Ovary (tissue), 9 donors: ENCODE measurements around the gene VARS2. TPM values are rescaled to one million over a fixed set of nuclear protein-coding genes. Genes with fewer than 3 reads are reported as not detected.

Experiments
- DNase-seq, 5 donors: peaks; one replicate each; pipeline ENCODE4 v3.0.0-alpha.2; 2019 to 2020
- H3K27ac ChIP-seq, 2 donors: fragments of 200-600 bp; one replicate each; pipeline versions ENCODE4 v1.5.1 to v1.8.0; 2019 to 2022
- H3K27me3 ChIP-seq: fragments of 200-600 bp; one replicate; pipeline ENCODE4 v1.8.0; 2022
- H3K36me3 ChIP-seq: fragments of 200-600 bp; sonication (generic); one replicate; pipeline ENCODE4 v1.5.1; 2019
- H3K4me1 ChIP-seq: one replicate; pipeline ENCODE4 v1.8.1; 2013; ENCODE audit warnings: mild to moderate bottlenecking, moderate library complexity; ENCODE audit not compliant: insufficient read depth
- H3K4me3 ChIP-seq: fragments of 200-600 bp; sonication (generic); one replicate; pipeline ENCODE4 v1.5.1; 2017
- H3K9me3 ChIP-seq, 2 donors: fragments of 200-600 bp in 1 of 2; sonication (generic) in 1 of 2; one replicate each; pipeline versions ENCODE4 v1.5.1 to v1.8.1; 2013 to 2019; ENCODE audit warnings: mild to moderate bottlenecking in 1 of 2, moderate library complexity in 1 of 2
- EP300 ChIP-seq: sonication (generic); formaldehyde crosslinking; IDR thresholded peaks from one replicate; pipeline ENCODE4 v1.6.1; 2017; ENCODE audit warnings: antibody characterized with exemption
- POLR2A ChIP-seq: fragments of 450-650 bp; IDR thresholded peaks from one replicate; pipeline ENCODE4 v1.6.1; 2017; ENCODE audit warnings: antibody characterized with exemption, mild to moderate bottlenecking, moderate library complexity
- WGBS, 3 donors: extraction: QIAGEN DNeasy Blood & Tissue Kit in 1 of 3; methylation state at CpG; one replicate each; pipeline versions ENCODE4 v1.1.5 to v1.1.7; 2013 to 2017; 5-methylcytosine and 5-hydroxymethylcytosine counted together
- intact Hi-C, 4 donors: fragments of 100-400 bp; cut with DNase I; formaldehyde crosslinking; loops; one replicate each; pipeline versions ENCODE4 v1.11.0 to v1.15.1; 2022 to 2023
- polyA plus RNA-seq, 2 donors: library from polyadenylated mRNA; stranded (reverse); fragments of 200-250 nt in 1 of 2; fragments of 350-450 nt in 1 of 2; fragmentation: Illumina TruSeq in 1 of 2; extraction: RNeasy Lipid Tissue Mini Kit (QIAGEN cat#74804) in 1 of 2; gene quantifications; one replicate each; pipeline ENCODE4 v1.2.3, GENCODE V29; 2013 to 2014
- total RNA-seq, 7 donors: library from RNA; depleted of rRNA in 2 of 7; stranded (reverse); fragments of >200 nt in 2 of 7; fragmentation: NEBNext Ultra II Directional in 3 of 7; extraction: Animal tissue kit (Norgen Biotek cat#: 25700) in 3 of 7; gene quantifications; one replicate each; pipeline versions ENCODE4 v1.1.0 to v1.2.4, GENCODE V29; 2016 to 2023
- TF ChIP-seq, protein P1 (sequence below), 3 donors: fragments of 450-650 bp in 2 of 3; fragments of 200-600 bp in 1 of 3; IDR thresholded peaks; one replicate each; pipeline versions ENCODE4 v1.5.1 to v1.8.0; 2016 to 2022; ENCODE audit warnings: antibody characterized with exemption in 3 of 3, mild to moderate bottlenecking in 1 of 3
- donor health status: DM: no; HTN: no; CAD: no; lungs with moderate emphysema.
- donor health status: DM: no; HTN: no; CAD: no.
- donor health status: Bipolar disorder and iron deficiency.
- donor health status: DM: yes; HTN: yes; CAD: no.
- donor health status: DM: no; HTN: no; CAD: no.
- donor health status: DM: yes; HTN: yes; CAD: no.

The VARS2 gene
- total and polyA plus RNA-seq, 9 donors = 6.7 to 32.3 (median 19.8) TPM

DNA sequence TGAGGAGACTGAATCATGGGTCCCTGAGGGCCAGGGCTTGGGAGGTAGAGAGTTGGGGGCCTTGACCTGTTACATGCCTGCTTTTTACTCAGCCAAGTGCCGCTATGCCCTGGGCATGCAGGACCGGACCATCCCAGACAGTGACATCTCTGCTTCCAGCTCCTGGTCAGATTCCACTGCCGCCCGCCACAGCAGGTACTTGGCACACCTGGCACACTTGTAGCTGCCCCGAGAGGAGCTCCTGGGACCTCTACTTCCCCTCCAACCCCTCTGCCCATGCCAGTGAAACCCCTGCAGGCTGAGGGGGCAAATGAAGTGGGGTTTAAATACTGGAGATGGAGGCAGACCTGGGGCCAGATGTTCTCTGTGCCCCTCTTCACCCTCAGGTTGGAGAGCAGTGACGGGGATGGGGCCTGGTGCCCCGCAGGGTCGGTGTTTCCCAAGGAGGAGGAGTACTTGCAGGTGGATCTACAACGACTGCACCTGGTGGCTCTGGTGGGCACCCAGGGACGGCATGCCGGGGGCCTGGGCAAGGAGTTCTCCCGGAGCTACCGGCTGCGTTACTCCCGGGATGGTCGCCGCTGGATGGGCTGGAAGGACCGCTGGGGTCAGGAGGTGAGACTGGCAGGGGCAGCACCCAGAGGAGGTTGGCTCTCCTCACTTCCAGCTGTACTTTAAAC is 25.1 kb upstream of the VARS2 start:
- peaks cover 8% of the 10 kb centered on the region for H3K4me1 ChIP-seq
- no peak overlapping the region for H3K27ac ChIP-seq
- peak in 1 of 5 donors; percentile 6 for DNase-seq
- H3K9me3 ChIP-seq = no peaks in the 10 kb centered on the region
- H3K36me3 ChIP-seq = no peaks in the 10 kb centered on the region
- 84 to 85% (median 85%) methylated on average over 18 of the region's 18 CpGs for WGBS, 3 donors
- H3K4me3 ChIP-seq = no peak overlapping the region
- intact Hi-C loops = loop anchor here in 3 of 4 donors (10.0 kb wide), 2 partner anchors 144 to 204 kb away; partner anchors contain the start of genes FLOT1 (in 2 of the 3), IER3 (in 2 of the 3) and PPP1R18 (in 2 of the 3)
- no peaks in the 10 kb centered on the region for H3K27me3 ChIP-seq
- TF ChIP-seq EP300 (no peak), POLR2A (no peak)
- TF ChIP-seq, protein P1, sequence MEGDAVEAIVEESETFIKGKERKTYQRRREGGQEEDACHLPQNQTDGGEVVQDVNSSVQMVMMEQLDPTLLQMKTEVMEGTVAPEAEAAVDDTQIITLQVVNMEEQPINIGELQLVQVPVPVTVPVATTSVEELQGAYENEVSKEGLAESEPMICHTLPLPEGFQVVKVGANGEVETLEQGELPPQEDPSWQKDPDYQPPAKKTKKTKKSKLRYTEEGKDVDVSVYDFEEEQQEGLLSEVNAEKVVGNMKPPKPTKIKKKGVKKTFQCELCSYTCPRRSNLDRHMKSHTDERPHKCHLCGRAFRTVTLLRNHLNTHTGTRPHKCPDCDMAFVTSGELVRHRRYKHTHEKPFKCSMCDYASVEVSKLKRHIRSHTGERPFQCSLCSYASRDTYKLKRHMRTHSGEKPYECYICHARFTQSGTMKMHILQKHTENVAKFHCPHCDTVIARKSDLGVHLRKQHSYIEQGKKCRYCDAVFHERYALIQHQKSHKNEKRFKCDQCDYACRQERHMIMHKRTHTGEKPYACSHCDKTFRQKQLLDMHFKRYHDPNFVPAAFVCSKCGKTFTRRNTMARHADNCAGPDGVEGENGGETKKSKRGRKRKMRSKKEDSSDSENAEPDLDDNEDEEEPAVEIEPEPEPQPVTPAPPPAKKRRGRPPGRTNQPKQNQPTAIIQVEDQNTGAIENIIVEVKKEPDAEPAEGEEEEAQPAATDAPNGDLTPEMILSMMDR (IDR thresholded peaks at IDR 0.05) = no peak

DNA sequence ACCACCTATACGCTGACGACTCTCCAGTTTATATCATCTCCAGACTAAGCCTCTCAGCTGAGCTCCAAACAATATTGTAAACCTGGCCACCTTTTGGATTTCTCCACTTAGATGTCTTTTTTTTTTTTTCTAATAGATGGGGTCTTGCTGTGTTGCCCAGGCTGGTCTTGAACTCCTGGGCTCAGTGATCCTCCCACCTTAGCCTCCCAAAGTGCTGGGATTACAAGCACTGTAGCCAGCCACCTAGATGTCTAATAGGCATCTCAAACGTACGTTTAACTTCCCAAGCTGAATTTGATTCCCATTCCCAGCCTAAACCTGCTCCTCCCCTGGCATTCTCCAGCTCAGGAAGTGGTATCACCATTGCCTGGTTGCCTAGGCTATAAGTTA is 24.5 kb upstream of the VARS2 start:
- Histone ChIP-seq H3K36me3 (no peaks in the 10 kb centered on the region), H3K4me3 (no peak overlapping the region), H3K4me1 (peaks cover 8% of the 10 kb centered on the region), H3K27ac (no peak overlapping the region), H3K9me3 (no peaks in the 10 kb centered on the region), H3K27me3 (no peaks in the 10 kb centered on the region)
- WGBS, 3 donors = 74 to 78% (median 76%) methylated on average over 4 of the region's 4 CpGs
- no peak for DNase-seq
- TF ChIP-seq EP300 = no peak
- TF ChIP-seq, protein P1 (IDR thresholded peaks at IDR 0.05) = no peak
- TF ChIP-seq POLR2A = no peak
- intact Hi-C loops = loop anchor here in 3 of 4 donors (10.0 kb wide), 2 partner anchors 145 to 205 kb away; partner anchors contain the start of genes FLOT1 (in 2 of the 3), IER3 (in 2 of the 3) and PPP1R18 (in 2 of the 3)

DNA sequence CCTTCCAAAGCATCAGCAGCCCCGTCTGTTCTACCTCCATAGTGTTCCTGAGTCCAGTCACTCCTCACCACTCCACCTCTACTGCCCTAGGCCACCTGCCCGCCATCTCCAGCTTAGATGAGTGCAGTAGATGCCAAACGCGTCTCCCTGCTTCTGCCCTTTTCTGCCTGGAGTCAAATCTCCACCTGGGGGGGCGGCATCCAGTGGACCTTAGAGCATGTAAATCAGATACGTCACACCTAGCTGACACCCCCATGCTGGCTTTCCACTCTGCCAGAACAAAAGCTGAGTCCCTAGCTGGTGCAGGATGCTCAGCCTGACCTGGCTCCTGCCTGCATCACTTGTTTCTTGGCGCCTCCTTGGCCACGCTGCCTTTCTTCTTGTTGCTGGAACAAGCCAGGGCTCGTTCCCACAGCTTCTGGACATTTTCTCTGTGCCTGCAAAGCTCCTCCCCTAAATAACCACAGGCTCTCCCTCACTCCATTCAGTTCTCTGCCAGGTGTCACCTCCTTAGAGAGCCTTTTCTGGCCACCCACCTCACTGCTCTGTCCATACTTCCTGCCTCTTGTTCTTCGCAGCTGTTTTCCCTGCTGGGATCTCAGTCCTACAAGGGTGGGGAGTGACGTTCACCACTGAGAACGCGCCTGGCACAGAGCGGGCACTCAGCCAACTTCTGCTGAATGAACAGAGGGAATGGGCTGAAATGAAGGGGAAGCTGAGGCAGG is 24.0 kb upstream of the VARS2 start:
- Histone ChIP-seq H3K9me3 (no peaks in the 10 kb centered on the region), H3K36me3 (no peaks in the 10 kb centered on the region), H3K27me3 (no peaks in the 10 kb centered on the region), H3K4me1 (peaks cover 8% of the 10 kb centered on the region), H3K4me3 (no peak overlapping the region), H3K27ac (no peak overlapping the region)
- WGBS, 3 donors = 85 to 86% (median 86%) methylated on average over 14 of the region's 14 CpGs
- DNase-seq = peak in 2 of 5 donors; percentile 16 to 25
- intact Hi-C loops = loop anchor here in 3 of 4 donors (10.0 kb wide), 2 partner anchors 145 to 205 kb away; partner anchors contain the start of genes FLOT1 (in 2 of the 3), IER3 (in 2 of the 3) and PPP1R18 (in 2 of the 3)
- TF ChIP-seq POLR2A (no peak), EP300 (no peak)
- TF ChIP-seq, protein P1 (IDR thresholded peaks at IDR 0.05) = no peak

DNA sequence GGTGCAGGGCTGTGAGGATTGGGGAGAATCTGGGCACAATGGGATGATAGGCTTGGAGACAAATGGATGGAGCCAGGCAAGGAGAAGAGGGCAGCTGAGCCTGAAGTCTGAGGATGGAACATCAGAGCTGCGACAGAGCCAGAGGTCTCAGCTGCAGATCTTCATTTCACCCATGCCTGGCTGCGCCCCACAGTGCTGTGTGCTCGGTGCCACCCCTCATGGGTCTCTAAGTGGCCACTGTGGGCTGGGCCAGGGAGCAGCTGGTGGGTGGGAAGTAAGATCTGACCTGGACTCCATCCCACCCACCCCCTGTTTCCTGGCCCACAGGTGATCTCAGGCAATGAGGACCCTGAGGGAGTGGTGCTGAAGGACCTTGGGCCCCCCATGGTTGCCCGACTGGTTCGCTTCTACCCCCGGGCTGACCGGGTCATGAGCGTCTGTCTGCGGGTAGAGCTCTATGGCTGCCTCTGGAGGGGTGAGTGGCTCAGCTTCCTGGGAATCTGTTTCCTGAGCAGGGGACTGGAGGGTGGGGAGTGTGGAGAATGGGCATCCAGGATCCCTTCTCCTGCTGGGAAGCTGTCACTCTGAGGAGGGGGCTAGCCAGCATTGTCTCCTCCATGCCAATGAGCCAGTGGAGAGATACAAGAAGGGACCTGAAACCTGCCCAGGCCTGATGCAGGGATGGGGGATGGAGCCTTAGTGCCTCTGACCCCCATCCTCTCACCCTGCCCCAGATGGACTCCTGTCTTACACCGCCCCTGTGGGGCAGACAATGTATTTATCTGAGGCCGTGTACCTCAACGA is 23.2 kb upstream of the VARS2 start:
- Histone ChIP-seq H3K36me3 (no peaks in the 10 kb centered on the region), H3K27ac (no peak overlapping the region), H3K4me3 (no peak overlapping the region), H3K9me3 (no peaks in the 10 kb centered on the region), H3K4me1 (peaks cover 5% of the 10 kb centered on the region), H3K27me3 (no peaks in the 10 kb centered on the region)
- DNase-seq = peak in 2 of 5 donors; percentile 5 to 13
- intact Hi-C loops = no loop called here
- 79 to 83% (median 82%) methylated on average over 12 of the region's 12 CpGs for WGBS, 3 donors
- TF ChIP-seq EP300 (no peak), POLR2A (no peak)
